ENCODE results near the gene PRKAR1B.
A peak's percentile ranks its signal among the peaks of the same experiment; 100 is the strongest.

Gene PRKAR1B

DNA sequence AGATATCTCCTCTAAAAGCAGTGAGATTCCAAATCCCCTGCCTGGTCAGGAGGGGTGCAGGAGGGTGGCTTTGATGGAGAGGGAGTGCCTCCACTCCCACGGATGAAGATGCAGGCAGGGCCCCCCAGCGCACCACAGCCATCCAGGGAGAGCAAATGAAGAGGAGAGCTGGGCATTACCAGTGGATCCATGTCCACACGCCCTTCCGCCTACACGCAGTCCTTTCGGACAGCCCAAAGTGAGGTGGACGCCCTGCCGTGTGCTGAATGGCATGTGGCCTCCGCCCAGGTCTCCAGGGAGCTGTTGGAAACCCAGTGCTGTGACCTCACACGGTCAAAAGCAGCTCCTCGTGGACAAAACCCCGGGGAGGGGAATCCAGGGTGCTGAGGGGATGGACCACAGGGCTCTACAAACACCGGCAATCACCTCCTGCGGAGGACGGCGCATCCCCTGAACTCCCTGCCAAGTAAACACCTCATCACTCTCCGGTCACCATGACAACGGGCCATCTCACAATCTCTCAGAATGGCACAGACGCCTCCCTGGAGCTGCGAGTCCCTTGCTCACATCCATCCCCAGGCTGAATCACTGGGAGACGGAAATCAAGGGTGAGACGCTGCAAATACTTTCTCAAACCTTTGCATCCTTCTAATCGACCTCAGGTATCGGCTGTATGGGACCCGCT, 35.6 kb downstream of the PRKAR1B start:
- DNase-seq: no peak

DNA sequence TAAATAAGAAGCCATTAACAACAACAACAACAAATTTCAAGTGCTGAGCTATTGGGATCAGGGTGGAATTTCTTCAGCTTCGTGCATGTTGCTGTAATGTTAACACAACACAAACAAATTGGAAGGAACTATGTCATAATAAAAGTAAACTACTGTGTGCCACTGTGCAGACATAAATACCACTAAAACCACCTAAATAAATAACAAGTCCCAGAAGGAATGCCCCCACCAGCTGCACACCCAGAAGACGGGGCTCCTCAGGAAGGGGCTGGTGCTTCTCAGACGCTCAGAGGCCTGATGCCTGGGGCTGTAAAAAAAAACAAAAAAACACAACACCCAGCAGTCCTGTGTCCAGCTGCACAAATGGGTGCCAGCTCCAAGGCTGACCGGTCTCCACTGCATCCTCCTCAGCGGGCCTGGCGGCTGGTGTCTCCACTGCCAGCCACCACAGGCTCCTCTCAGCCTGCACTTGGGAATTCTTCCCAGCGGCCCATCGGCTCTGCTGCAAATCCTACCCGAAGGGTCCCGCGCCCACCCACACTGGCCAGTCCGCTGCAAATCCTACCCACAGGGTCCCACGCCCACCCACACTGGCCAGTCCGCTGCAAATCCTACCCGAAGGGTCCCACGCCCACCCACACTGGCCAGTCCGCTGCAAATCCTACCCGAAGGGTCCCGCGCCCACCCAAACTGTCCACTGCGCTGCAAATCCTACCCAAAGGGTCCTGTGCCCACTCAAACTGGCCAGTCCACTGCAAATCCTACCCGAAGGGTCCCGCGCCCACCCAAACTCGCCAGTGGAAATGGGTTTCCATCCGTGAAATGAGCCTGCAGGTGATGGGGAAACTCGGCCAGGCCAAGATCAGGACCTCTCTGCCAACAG, 36.4 kb downstream of the PRKAR1B start:
- DNase-seq: no peak

DNA sequence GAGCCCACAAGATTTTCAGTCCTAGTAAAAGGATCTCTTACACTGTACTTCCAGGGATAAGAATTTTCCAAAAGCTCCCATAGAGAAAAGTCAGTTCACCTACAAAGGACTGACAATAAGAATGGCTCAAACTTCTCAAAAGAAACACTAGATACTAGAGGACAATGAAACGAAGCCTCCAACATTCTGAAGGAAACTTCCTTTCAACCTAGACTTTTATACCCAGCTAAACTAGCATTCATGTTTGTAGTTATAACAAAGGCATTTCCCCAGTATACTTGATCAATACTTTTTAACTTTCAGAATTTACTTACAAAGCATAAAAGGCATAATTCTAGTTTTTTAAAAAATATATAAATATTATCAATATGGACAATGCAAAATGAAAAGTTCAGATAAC, 41.5 kb downstream of the PRKAR1B start:
- DNase-seq: peak; percentile 23

DNA sequence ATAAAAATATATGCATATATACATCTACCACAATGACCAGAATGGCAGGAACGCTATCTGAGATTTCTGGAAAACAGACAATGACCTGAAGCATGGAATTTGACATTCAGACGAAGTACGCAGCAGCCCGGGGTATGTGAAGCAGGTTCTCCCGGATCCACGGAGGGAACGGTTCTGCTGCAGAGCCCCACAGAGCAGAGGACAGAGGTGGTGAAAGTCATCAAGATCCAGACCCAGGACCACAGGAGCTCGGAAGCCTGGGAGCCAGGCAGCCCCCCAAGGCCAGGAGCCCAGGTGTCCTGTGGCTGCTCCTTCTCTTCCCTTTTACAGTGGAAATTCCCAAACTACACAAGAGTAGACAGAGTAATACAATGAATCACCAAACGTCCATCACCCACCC, 42.7 kb downstream of the PRKAR1B start:
- DNase-seq: no peak

DNA sequence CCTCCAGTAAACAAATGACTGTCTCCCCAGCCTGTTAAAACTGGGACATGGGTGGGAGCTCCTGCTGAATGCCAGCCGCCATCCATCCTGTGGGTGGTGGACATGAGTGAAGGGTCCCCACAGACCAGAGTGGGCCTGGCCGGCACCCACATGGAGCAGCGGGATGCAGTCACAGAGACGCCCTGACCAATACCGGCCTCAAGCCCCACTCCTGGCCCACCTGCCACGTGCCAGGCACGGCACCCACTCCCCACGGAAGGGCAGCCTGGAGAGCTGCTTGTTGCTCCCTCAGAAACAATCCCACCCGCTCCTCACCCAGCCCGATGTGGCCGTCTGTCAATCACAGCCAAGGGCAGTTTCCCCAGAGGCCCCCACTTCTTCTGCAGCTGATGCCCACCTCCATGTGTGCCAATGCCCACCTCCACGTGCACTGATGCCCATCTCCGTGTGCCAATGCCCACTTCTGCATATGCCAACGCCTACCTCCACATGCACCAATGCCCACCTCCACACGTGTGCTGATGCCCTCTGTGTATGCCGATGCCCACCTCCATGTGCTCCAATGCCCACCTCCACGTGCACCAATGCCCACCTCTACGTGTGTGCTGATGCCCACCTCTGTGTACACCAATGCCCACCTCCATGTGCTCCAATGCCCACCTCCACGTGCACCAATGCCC, 43.4 kb downstream of the PRKAR1B start:
- DNase-seq: no peak

DNA sequence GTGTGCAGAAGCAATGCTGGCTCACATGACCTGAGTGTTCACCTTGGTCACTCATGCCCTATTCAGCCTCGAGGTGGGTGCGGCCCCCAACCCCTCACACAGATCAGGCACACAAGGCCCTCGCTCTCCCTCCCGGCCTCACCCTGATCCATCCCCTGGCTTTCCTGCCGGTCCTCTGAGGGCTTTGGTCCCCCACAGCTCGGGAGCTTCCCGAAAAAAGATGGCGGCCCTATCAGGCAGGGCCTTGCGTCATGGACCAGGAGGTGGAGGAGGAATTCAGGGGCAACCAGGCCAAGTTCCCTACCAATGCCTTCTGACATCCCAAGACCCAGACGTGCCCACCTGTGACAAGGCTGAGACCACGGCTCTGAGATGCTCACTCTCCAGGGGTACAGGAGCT, 44.3 kb downstream of the PRKAR1B start:
- no peak for DNase-seq

DNA sequence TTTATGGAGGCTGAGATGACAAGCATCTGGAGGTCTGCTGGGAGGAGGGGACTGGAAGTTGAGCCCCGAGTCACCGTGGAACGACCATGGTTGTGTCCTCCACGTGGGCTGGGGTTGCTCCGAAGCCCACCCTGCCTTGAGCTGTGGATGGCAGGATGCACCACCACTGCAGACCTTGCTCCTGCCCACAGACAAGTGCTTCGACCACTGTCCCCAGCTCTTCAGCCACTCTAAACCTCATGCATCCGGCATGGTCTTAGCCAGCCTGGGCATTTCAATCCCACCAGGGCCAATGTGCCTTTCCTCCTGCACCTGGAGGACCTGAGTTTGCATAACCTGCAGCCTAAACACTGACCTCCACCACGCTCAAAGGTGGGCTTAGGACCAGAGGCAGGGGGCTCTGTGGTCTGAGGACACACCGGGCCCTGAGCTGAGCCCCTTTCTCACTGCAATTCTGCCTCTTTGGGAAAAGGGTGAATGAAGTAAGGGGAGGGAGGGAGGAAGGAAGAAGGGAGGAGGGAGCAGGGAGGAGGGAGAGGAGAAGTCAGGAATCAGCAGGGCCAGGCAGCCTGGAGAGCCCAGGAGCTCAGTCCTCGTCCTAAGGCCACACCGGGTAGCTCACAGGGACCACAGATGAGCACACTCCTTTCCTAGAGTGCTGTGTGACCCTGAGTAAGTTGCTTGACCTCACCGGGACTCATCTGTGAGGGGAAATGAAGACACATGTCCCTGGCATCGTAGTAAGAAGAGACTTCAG, 45.4 kb downstream of the PRKAR1B start:
- DNase-seq: no peak

DNA sequence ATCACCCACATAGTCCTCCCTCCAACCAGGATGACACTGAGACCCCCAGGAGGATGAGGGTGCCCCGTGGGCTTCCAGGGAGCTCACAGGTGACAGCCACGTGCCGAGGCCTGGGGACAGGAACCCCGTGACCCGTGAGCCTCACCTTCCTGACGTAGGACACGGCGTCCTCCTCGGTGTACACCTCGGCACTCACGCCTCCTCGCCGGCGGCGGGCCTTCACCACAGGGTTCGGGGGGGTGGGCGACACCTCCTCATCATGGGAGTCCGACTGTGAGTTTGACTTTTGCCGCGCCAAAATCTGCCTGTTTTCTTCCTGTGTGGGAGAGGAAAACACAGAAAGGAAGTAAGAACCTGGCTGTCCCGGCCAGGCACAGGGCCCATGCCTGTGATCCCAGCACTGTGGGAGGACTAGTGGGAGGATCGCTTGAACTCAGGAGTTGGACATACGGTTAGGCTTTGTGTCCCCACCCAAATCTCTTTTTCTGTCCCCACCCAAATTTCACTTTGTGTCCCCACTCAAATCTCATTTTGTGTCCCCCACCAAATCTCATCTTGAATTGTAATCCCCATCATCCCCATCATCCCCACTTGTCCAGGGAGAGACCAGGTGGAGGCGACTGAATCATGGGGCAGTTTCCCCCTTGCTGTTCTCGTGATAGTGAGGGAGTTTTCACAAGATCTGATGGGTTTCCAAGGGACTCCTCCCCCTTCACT, 46.5 kb downstream of the PRKAR1B start:
- DNase-seq: no peak

DNA sequence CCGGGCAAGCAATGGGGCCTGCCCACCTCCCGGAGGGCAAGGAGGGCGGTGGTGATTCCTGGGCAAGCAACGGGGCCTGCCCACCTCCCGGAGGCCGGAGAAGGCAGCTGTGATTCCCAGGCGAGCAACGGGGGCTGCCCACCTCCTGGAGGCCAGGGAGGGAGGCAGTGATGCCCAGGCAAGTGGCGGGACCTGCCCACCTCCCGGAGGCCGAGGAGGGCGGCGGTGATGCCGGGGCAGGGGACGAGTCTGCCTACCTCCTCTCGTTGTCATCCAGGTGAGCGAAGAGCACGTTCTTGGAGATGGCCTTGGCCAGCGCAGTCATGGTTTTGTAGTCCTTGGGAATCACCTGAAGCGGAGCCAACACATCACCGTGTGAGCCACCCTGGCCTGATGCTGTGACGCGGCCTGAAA, 50.1 kb downstream of the PRKAR1B start:
- DNase-seq: no peak

DNA sequence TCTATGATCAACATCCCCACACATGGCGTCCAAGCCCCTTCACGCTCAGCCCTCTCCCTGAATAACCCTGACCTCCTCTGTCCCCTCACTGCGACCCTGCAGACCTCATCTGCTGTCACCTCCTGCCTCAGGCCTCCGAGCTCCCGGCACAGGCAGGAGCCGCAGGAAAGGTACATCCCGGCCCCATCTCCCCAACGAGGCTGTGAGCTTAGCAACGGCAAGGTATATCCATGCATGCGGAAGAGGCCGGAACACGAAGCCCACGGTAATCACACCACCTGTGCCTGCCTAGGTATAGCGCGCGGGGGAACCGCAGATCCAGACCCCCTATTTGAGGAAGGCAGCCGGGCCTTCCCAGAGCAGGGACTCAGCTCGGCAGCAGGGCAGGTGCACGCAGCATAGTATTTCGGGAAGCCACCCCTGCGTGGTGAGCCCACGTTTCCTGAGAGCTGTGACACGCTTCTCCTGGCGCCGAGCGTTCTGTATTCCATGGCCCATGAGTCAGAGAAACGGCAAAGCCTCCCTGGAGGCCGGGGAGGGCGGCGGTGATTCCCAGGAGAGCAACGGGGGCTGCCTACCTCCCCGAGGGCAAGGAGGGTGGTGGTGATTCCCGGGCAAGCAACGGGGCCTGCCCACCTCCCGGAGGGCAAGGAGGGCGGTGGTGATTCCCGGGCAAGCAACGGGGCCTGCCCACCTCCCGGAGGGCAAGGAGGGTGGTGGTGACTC, 50.7 kb downstream of the PRKAR1B start:
- no peak for DNase-seq

DNA sequence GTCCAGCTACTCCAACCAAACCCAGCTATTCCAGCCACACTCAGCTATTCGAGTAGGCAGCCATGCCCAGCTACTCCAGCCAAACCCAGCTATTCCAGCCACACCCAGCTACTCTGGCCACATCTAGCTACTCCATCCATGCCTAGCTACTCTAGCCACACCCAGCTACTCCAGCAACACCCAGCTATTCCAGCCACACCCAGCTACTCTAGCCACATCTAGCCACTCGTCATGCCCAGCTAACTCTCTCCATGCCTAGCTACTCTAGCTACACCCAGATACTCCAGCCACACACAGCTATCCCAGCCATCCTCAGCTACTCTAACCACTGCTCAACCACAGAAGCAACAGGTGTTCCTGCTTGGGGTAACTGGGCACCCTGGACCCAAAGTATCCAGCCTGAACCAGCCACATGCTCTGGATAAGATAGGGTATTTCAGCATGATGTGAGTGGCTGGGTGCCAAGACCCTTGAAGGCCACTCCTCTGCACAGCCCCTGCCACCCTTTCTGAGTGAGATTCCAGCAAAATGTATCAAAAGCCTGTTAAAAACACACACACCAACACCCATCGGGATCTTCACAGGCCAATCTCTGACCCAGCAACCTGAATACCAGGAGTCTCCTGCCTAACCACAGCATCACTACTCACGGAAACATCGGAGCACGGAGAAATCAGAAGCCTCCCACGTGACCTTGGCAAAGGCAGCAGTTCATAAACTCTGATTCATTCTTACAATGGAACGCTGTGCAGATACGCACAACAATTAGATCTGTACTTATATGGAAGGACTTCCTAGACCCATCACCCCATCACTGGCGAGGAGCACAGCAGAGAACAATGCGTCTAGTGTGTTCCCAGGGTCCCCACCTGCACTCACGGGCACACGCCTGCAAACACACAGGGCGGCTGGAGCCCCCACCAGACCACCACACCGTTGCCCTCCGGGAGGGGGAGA, 52.3 kb downstream of the PRKAR1B start:
- DNase-seq: no peak

DNA sequence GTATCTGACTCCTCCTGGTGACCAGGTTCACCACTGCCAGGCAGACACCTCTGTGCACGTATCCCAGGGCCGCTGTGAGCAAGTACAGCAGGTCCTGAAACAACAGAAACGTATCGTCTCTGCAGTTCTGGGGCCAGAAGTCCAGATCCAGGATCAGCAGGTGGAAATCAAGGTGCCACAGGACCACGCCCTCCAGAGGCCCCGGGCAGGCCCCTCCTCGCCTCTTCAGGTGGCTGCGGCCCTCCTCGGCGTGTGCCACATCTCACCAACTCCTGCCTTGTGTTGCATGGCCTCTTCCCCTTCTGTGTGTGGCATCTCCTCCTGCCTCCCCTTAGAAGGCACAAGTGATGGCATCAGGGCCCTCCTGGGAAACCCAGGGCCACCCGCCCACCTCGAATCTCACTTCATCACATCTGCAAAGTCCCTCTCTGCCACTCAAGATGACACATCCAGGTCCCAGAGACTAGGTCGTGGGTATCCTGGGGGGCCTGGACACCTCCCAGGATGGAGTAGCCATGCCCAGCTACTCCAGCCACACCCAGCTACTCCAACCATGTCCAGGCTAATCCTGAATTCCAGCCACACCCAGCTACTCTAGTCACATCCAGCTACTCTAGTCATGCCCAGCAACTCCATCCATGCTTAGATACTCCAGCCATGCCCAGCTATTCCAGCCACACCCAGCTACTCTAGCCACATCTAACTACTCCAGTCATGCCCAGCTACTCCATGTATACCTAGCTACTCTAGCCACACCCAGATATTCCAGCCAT, 53.2 kb downstream of the PRKAR1B start:
- no peak for DNase-seq

DNA sequence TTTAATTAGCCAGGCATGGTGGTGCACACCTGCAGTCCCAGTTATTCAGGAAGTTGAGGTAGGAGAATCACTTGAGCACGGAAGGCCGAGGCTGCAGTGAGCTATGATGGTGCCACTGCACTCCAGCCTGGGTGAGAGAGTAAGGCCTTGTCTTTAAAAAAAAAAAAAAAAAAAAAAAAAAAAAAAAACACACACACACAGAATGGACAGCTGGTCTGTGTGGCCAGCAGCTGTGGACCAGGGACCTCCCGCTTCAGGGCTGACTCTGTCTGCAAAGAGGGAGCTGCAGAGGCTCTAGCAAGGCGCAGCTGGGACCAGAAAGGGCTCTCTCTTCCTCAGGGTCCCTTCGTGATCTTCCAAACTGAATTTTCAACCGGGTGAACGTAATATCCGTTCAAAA, 54.2 kb downstream of the PRKAR1B start:
- no peak for DNase-seq

DNA sequence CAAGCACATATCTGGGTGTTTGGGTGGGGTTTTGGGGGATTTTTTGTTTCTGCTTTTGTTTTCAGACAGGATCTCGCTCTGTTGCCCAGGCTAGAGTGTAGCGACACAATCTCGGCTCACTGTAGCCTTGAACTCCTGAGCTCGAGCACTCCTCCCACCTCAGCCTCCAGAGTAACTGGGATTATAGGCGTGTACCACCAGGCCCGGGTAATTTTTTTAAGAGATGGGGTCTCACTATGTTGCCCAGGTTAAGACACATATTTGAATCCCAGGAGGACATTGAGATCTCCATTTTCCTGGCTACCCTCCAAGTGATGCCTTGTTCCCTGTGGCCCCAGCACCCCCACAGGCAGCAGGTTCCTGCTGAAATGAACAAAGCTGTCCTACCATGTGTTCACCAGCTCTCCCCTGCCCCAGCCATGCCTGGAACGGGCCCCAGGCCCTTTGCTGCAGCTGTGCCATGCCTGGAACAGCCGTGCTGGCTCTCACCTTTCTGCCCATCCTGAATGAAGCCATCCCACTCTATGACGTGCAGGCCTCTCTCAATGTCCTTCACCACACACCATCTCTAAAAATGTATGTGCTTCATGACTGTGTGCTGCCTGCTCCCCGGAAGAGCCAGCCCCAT, 55.6 kb downstream of the PRKAR1B start:
- no peak for DNase-seq

DNA sequence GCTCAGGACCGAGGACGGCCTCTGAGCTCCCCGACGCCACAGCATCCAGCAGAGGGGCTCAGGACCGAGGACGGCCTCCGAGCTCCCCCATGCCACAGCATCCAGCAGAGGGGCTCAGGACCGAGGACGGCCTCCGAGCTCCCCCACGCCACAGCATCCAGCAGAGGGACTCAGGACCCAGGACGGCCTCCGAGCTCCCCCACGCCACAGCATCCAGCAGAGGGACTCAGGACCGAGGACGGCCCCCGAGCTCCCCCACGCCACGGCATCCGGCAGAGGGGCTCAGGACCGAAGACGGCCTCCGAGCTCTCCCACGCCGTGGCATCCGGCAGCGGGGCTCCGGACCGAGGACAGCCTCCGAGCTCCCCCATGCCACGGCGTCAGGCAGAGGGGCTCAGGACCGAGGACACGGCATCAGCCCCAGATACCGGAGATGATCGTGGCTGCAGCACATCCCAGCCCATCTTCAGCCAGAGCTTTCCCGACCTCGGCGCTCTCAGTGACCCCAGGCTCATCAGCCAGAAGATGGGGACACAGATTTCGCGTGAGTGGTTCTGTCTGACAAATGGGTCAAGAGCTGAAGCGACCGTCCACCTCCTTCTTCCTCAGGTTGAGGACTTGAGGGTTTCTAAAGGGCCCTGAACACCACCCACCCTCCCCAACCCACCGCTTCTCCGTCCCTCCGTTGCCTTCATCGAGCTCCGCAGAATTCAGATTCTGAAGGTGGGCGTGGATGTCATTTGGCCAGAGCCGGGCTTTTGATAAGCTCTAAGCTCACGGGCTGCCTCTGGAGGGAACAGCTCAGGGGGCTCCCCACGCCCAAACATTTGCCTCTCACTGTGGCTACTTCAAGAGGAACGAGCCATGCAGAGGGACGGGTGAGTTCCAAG, 56.3 kb downstream of the PRKAR1B start:
- DNase-seq: no peak

DNA sequence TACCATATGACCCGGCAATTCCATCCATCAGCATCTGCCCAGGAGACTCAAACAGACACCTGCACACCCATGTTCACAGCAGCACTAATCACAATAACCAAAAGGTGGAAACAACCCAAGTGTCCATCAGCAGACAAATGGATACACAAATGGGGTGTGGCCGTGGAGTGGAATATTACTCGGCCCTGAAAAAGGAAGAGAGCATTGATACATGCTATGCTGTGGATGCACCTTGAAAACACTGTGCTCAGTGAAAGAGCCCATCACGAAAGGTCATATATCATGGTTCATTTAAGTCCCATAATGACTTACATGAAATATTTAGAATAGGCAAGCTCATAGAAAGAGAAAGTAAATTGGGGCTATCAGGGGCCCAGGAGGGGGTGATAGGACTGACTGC, 58.1 kb downstream of the PRKAR1B start:
- DNase-seq: no peak

DNA sequence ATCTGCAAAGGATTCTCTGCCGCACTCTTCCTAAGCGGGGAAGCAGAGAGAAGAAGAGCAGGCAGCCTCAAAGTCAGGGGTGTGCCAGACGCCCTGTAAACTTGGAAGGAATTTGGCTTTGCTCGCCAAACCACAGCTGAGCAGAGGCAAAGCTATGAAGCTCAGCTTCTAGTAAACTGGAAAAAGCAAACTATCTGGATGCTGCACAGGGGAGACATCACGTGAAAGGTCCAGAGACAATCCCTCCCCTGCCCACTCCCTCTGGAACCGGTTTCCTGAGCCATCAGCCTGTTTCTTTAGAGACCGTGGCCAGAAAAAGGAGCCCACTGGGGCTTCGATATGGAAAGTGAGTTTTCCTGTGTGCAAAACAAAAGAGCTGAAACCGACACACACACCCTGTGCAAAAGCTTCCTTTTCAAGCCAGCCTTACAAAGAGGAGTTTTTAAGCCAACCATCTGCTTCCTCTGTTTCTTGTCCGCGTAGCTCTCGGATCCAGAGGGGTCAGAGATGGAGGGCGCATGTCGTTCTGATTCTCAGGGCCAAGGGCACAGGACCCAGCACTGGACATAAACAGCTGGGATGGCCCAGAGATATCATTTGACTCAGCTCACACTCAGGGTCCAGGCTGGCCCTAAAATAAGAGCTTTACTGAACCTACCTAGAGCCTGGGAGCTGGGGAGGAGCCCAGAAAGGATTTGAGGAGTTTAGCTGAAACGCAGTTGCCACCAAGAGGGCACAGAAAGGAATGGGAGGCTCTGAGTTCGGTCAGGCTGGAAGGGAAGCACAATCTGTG, 58.7 kb downstream of the PRKAR1B start:
- no peak for DNase-seq

Data from hematopoietic multipotent progenitor cell treated with erythropoietin and hydrocortisone succinate and interleukin-3 and kit ligand, for 6 days (in vitro differentiated cells).